PC-9 (cell line): ENCODE measurements around the gene PPCDC. TPM values are rescaled to one million over a fixed set of nuclear protein-coding genes. Genes with fewer than 3 reads are reported as not detected.

Experiments
- Bru-seq: library from RNA; stranded (reverse); fragments of 400-500 nt; gene quantifications from one replicate; lab custom pipeline; 2021; lab: Mats Ljungman, UMichigan
- BruChase-seq, 2 experiments: library from RNA; stranded (reverse); fragments of 400-500 nt; gene quantifications; one replicate each; lab custom pipeline; 2021; lab: Mats Ljungman, UMichigan
- BruUV-seq: library from RNA; stranded (reverse); fragments of 400-500 nt; replicated peaks from 2 replicates; lab custom pipeline; 2021; lab: Mats Ljungman, UMichigan
- CTCF ChIA-PET: fragments of 300-600 bp; sonication (Branson Sonifier 250); formaldehyde crosslinking; loops from one replicate; lab custom pipeline; 2022; ENCODE audit warnings: antibody characterized with exemption; lab: Charles Lee
- POLR2A ChIA-PET: fragments of 300-600 bp; sonication (Branson Sonifier 250); formaldehyde crosslinking; loops from one replicate; lab custom pipeline; 2022; ENCODE audit warnings: antibody characterized with exemption; ENCODE audit not compliant: unreplicated experiment; lab: Charles Lee
- DNase-seq, 2 experiments: peaks; one replicate each; pipeline versions ENCODE4 v3.0.0 to v3.0.0-alpha.2; 2015 to 2022; ENCODE audit warnings: mixed read lengths in 1 of 2
- H2AFZ ChIP-seq: fragments of 200-600 bp; sonication (generic); 2 replicates; pipeline ENCODE4 v1.8.1; 2017; ENCODE audit warnings: antibody characterized with exemption
- H3F3A ChIP-seq: fragments of 200-600 bp; sonication (generic); 2 replicates; pipeline ENCODE4 v1.8.1; 2017; ENCODE audit warnings: antibody characterized with exemption, mild to moderate bottlenecking, low read depth; ENCODE audit not compliant: insufficient read depth
- H3K27ac ChIP-seq: fragments of 200-600 bp; sonication (generic); 2 replicates; pipeline ENCODE4 v1.6.1; 2016; ENCODE audit warnings: mixed run types
- H3K27me3 ChIP-seq: fragments of 200-600 bp; sonication (generic); 2 replicates; pipeline ENCODE4 v1.6.1; 2016; ENCODE audit warnings: low read depth, mixed run types; ENCODE audit not compliant: insufficient read depth
- H3K36me3 ChIP-seq: fragments of 200-600 bp; sonication (generic); 2 replicates; pipeline ENCODE4 v1.6.1; 2016; ENCODE audit warnings: low read depth, mixed run types
- H3K4me1 ChIP-seq: fragments of 200-600 bp; sonication (generic); replicated peaks from 2 replicates; pipeline ENCODE4 v1.6.1; 2016; ENCODE audit warnings: mixed run types; ENCODE audit not compliant: insufficient read depth
- H3K4me2 ChIP-seq: fragments of 200-600 bp; sonication (generic); 2 replicates; pipeline ENCODE4 v1.6.1; 2017; ENCODE audit warnings: mixed run types
- H3K4me3 ChIP-seq: fragments of 200-600 bp; sonication (generic); 2 replicates; pipeline ENCODE4 v1.6.1; 2016; ENCODE audit warnings: mixed run types
- H3K79me2 ChIP-seq: fragments of 200-600 bp; sonication (generic); 2 replicates; pipeline ENCODE4 v1.6.1; 2017; ENCODE audit warnings: low read depth, mixed run types
- H3K9me2 ChIP-seq: fragments of 200-600 bp; sonication (generic); 2 replicates; pipeline ENCODE4 v1.8.1; 2017; ENCODE audit warnings: mild to moderate bottlenecking; ENCODE audit not compliant: insufficient read depth
- H3K9me3 ChIP-seq: fragments of 200-600 bp; sonication (generic); 2 replicates; pipeline ENCODE4 v1.8.1; 2016; ENCODE audit warnings: low read depth; ENCODE audit not compliant: insufficient read depth
- H4K20me1 ChIP-seq: fragments of 200-600 bp; sonication (generic); 2 replicates; pipeline ENCODE4 v1.8.1; 2017; ENCODE audit not compliant: insufficient read depth
- CTCF ChIP-seq: fragments of 200-600 bp; sonication (generic); conservative IDR thresholded peaks from 2 replicates; pipeline ENCODE4 v1.6.1; 2017; ENCODE audit warnings: mixed run types, antibody characterized with exemption, mild to moderate bottlenecking, moderate library complexity
- EZH2 ChIP-seq: fragments of 200-600 bp; sonication (generic); IDR thresholded peaks from 2 replicates; pipeline ENCODE4 v1.8.0; 2017; ENCODE audit warnings: antibody characterized with exemption, low read depth
- intact Hi-C: fragments of 100-400 bp; cut with micrococcal nuclease; formaldehyde crosslinking; loops from one replicate; pipeline ENCODE4 v1.10.0; 2022; ENCODE audit not compliant: unreplicated experiment
- long read RNA-seq: library from polyadenylated mRNA; stranded (forward); transcript quantifications from one replicate; pipeline ENCODE4 v2.0.0, GENCODE V29; 2022
- total RNA-seq: library from RNA; stranded (reverse); gene quantifications from 2 replicates; pipeline ENCODE4 v1.2.3, GENCODE V29; 2021

PPCDC gene
- 23.7 and 24.4 TPM in 2 replicates for total RNA-seq
- Bru-seq, nascent RNA = percentile 72 among the genes with signal in this experiment
- BruChase-seq, experiment 1, labeled RNA remaining after a 2-hour chase = percentile 73 among the genes with signal in this experiment
- percentile 59 among the genes with signal in this experiment for BruChase-seq, experiment 2, labeled RNA remaining after a 6-hour chase
- long read RNA-seq, transcript PPCDC-201 (6 exons, 2,250 nt) = major isoform, 15 of 28 reads
- long read RNA-seq, partial matches to known transcripts = 1 of 28 reads
- long read RNA-seq, other reads (novel, unspliced or antisense) = 5 of 28 reads

- H3K27ac ChIP-seq = peak within 1 kb of the TSS; percentile 50
- H3K4me2 ChIP-seq = peak within 1 kb of the TSS; percentile 84
- peaks cover 20% of the 10 kb centered on the region for H3K79me2 ChIP-seq
- no peaks in the 10 kb centered on the region for H3K27me3 ChIP-seq
- H3K4me3 ChIP-seq = peak within 1 kb of the TSS; percentile 90
- DNase-seq = peak; percentile 85 to 93
- no peak for TF ChIP-seq CTCF
- TF ChIP-seq EZH2 = no peak
- CTCF ChIA-PET = interaction anchor here (0.6 to 0.7 kb wide), 4 partner anchors 32 to 165 kb away, joined by 3 to 8 read pairs (median 3); partner anchors contain the start of gene RPP25
- H3F3A ChIP-seq = peaks cover 13% of the 10 kb centered on the region; the same call in 1 of the 2 replicates
- H3K4me1 ChIP-seq = no peaks in the 10 kb centered on the region; the same call in 1 of the 2 replicates
- H4K20me1 ChIP-seq = no peaks in the 10 kb centered on the region
- H3K36me3 ChIP-seq = 0 out of 2 replicates have a peak, but pooled peaks cover 3% of the 10 kb centered on the region
- H3K9me2 ChIP-seq = no peaks in the 10 kb centered on the region
- no peaks in the 10 kb centered on the region for H3K9me3 ChIP-seq
- BruUV-seq = no TSS peak
- peak within 1 kb of the TSS; percentile 92 for H2AFZ ChIP-seq
- POLR2A ChIA-PET = interaction anchor here (0.6 to 1.2 kb wide), 7 partner anchors 27 to 498 kb away, joined by 3 to 14 read pairs (median 3); partner anchors contain the start of genes C15orf39 and SCAMP5
- intact Hi-C loops = loop anchor here (5.0 kb wide), 1 partner anchor 66 kb away; the partner anchor contains the start of gene RPP25
Observed at GRCh38 chr15:75023181-75023871, at the start of gene PPCDC. Gene PPCDC (plus strand): TSS chr15:75023590. CDS start chr15:75028319, 4,729 bp downstream.

GRCh38 chr15:74976159-74976558, 47.2 kb upstream of the PPCDC start:
- ChIA-PET POLR2A (no interaction called here), CTCF (interaction anchor here (0.6 kb wide), 1 partner anchor 207 kb away, joined by 8 read pairs; no protein-coding TSS in a partner anchor)
- no peaks in the 10 kb centered on the region for H3K27me3 ChIP-seq
- H3F3A ChIP-seq = peaks cover 9% of the 10 kb centered on the region; the same call in 1 of the 2 replicates
- H3K9me2 ChIP-seq = no peaks in the 10 kb centered on the region
- H3K4me3 ChIP-seq = no peak overlapping the region
- no peak for DNase-seq
- no peaks in the 10 kb centered on the region for H3K36me3 ChIP-seq
- no peak overlapping the region for H3K27ac ChIP-seq
- H3K9me3 ChIP-seq = no peaks in the 10 kb centered on the region
- intact Hi-C loops = no loop called here
- H3K4me1 ChIP-seq = peaks cover 6% of the 10 kb centered on the region; the same call in 1 of the 2 replicates
- no peak overlapping the region for H2AFZ ChIP-seq
- H3K79me2 ChIP-seq = no peaks in the 10 kb centered on the region
- TF ChIP-seq CTCF = no peak
- TF ChIP-seq EZH2 = no peak
- BruUV-seq = no TSS peak
- H4K20me1 ChIP-seq = no peaks in the 10 kb centered on the region
- H3K4me2 ChIP-seq = no peak overlapping the region

- H3K4me2 ChIP-seq = no peak overlapping the region
- H3K27me3 ChIP-seq = no peaks in the 10 kb centered on the region
- peaks cover 9% of the 10 kb centered on the region; the same call in 1 of the 2 replicates for H3F3A ChIP-seq
- no peaks in the 10 kb centered on the region for H4K20me1 ChIP-seq
- no peaks in the 10 kb centered on the region for H3K79me2 ChIP-seq
- H3K4me3 ChIP-seq = no peak overlapping the region
- no peaks in the 10 kb centered on the region for H3K9me3 ChIP-seq
- H2AFZ ChIP-seq = no peak overlapping the region
- no peak for DNase-seq
- ChIA-PET CTCF (no interaction called here), POLR2A (no interaction called here)
- TF ChIP-seq EZH2 (no peak), CTCF (no peak)
- no peaks in the 10 kb centered on the region for H3K9me2 ChIP-seq
- no TSS peak for BruUV-seq
- intact Hi-C loops = no loop called here
- peaks cover 7% of the 10 kb centered on the region; the same call in 1 of the 2 replicates for H3K4me1 ChIP-seq
- no peak overlapping the region for H3K27ac ChIP-seq
- no peaks in the 10 kb centered on the region for H3K36me3 ChIP-seq
Observed at GRCh38 chr15:74977599-74977998, 45.8 kb upstream of the PPCDC start.
